Upper lobe of left lung (tissue), 4 donors: ENCODE data around the gene TTC28.

ENCODE experiments used
- EP300 ChIP-seq, 4 donors: sonication (generic); formaldehyde crosslinking; IDR thresholded peaks; one replicate each; pipeline ENCODE4 v1.5.1; 2017; ENCODE audit warnings: antibody characterized with exemption in 4 of 4, control low read depth in 2 of 4
- POLR2A ChIP-seq, 4 donors: fragments of 450-650 bp; IDR thresholded peaks; one replicate each; pipeline ENCODE4 v1.5.1; 2016 to 2017; ENCODE audit warnings: antibody characterized with exemption in 4 of 4, mild to moderate bottlenecking in 2 of 4
- POLR2AphosphoS5 ChIP-seq, 2 donors: sonication (generic); formaldehyde crosslinking; IDR thresholded peaks; one replicate each; pipeline ENCODE4 v1.5.1; 2017; ENCODE audit warnings: antibody characterized with exemption in 2 of 2
- TF ChIP-seq, protein P1 (sequence below), 6 experiments: fragments of 450-650 bp in 4 of 6; fragments of 200-600 bp in 2 of 6; sonication (generic) in 2 of 6; IDR thresholded peaks; one replicate each; pipeline ENCODE4 v1.5.1; 2016 to 2019; ENCODE audit warnings: antibody characterized with exemption in 6 of 6

DNA sequence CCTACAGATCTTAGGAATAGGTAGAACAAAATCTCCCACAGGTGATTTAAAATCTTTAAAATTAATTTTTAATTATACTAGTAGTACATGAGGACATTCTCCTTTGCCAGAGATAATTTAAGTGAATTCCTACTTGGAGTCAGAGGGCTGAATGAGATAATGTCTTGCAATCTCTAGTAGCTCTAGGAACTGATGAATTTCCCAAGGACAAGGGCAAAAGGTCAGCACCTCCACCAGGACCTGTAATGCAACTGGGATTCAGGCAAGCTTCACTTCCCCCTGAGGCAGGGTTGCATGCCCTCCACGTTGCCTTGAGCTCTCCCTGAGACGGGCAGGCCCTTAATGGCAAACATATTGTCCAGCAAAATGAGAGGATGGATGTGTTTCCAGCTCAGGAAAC lies 430.2 kb downstream of the TTC28 start:
- TF ChIP-seq, protein P1, sequence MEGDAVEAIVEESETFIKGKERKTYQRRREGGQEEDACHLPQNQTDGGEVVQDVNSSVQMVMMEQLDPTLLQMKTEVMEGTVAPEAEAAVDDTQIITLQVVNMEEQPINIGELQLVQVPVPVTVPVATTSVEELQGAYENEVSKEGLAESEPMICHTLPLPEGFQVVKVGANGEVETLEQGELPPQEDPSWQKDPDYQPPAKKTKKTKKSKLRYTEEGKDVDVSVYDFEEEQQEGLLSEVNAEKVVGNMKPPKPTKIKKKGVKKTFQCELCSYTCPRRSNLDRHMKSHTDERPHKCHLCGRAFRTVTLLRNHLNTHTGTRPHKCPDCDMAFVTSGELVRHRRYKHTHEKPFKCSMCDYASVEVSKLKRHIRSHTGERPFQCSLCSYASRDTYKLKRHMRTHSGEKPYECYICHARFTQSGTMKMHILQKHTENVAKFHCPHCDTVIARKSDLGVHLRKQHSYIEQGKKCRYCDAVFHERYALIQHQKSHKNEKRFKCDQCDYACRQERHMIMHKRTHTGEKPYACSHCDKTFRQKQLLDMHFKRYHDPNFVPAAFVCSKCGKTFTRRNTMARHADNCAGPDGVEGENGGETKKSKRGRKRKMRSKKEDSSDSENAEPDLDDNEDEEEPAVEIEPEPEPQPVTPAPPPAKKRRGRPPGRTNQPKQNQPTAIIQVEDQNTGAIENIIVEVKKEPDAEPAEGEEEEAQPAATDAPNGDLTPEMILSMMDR (IDR thresholded peaks at IDR 0.05): no peak
- TF ChIP-seq EP300 (IDR thresholded peaks at IDR 0.05) (no peak), POLR2AphosphoS5 (IDR thresholded peaks at IDR 0.05) (no peak), POLR2A (IDR thresholded peaks at IDR 0.05) (no peak)
